Ishikawa (cell line): ENCODE measurements around the gene CACNA1H.
A peak's percentile ranks its signal among the peaks of the same experiment; 100 is the strongest.

ENCODE experiments used
- EGR1 ChIP-seq: IDR thresholded peaks from 2 replicates; pipeline ENCODE4 v1.6.1; 2012
- MAX ChIP-seq: IDR thresholded peaks from 2 replicates; pipeline ENCODE4 v1.6.1; 2012
- RAD21 ChIP-seq: IDR thresholded peaks from 2 replicates; pipeline ENCODE4 v1.6.1; 2012; ENCODE audit warnings: low read depth
- TCF12 ChIP-seq: IDR thresholded peaks from 2 replicates; pipeline ENCODE4 v1.6.1; 2012; ENCODE audit warnings: low read depth
- USF1 ChIP-seq: IDR thresholded peaks from 2 replicates; pipeline ENCODE4 v1.6.1; 2012
- ZBTB7A ChIP-seq: IDR thresholded peaks from 2 replicates; pipeline ENCODE4 v1.6.1; 2012; ENCODE audit warnings: low read depth

GRCh38 chr16:1184156-1184868, 31.4 kb downstream of the CACNA1H start:
- TF ChIP-seq ZBTB7A (no peak), TCF12 (no peak), MAX (no peak), RAD21 (no peak), EGR1 (no peak), USF1 (peak; percentile 46; the same call in 1 of the 2 replicates)
